Transverse colon (tissue), 4 donors: Measurements from ENCODE around the gene TVP23A. TPM values are rescaled to one million over a fixed set of nuclear protein-coding genes. Genes with fewer than 3 reads are reported as not detected.

Source experiments
- DNase-seq: peaks from one replicate; pipeline ENCODE4 v3.0.0-alpha.2; 2019
- H3K27ac ChIP-seq, 4 donors: fragments of 200-600 bp; sonication (generic); 2 replicates each; pipeline ENCODE4 v1.5.1; 2016 to 2018; ENCODE audit warnings: inconsistent platforms in 4 of 4
- H3K27me3 ChIP-seq: fragments of 200-600 bp; sonication (generic); 2 replicates; pipeline ENCODE4 v1.5.1; 2017; ENCODE audit warnings: inconsistent platforms
- H3K36me3 ChIP-seq, 4 donors: fragments of 200-600 bp; sonication (generic); 2 replicates each; pipeline ENCODE4 v1.5.1; 2017 to 2019; ENCODE audit warnings: inconsistent platforms in 4 of 4
- H3K4me1 ChIP-seq, 4 donors: fragments of 200-600 bp; sonication (generic); 2 replicates each; pipeline ENCODE4 v1.5.1; 2017 to 2020; ENCODE audit warnings: inconsistent platforms in 4 of 4
- H3K4me3 ChIP-seq, 4 donors: fragments of 200-600 bp; sonication (generic); 1 replicate in 1 of 4; 2 replicates in 3 of 4; pipeline versions ENCODE4 v1.5.1 to v1.6.1; 2017 to 2019; ENCODE audit warnings: inconsistent platforms in 4 of 4
- H3K9me3 ChIP-seq, 2 donors: fragments of 200-600 bp; sonication (generic); 2 replicates each; pipeline ENCODE4 v1.5.1; 2017 to 2019; ENCODE audit warnings: inconsistent platforms in 2 of 2
- EP300 ChIP-seq: sonication (generic); formaldehyde crosslinking; IDR thresholded peaks from one replicate; pipeline ENCODE4 v1.6.1; 2017; ENCODE audit warnings: antibody characterized with exemption, low read depth
- POLR2A ChIP-seq: fragments of 450-650 bp; IDR thresholded peaks from one replicate; pipeline ENCODE4 v1.6.1; 2016; ENCODE audit warnings: antibody characterized with exemption, mild to moderate bottlenecking, moderate library complexity
- POLR2AphosphoS5 ChIP-seq, 3 donors: sonication (generic); formaldehyde crosslinking; IDR thresholded peaks; one replicate each; pipeline ENCODE4 v1.6.1; 2016; ENCODE audit warnings: antibody characterized with exemption in 3 of 3
- WGBS, 2 donors: methylation state at CpG; one replicate each; pipeline ENCODE4 v1.1.5; 2018; ENCODE audit warnings: low coverage in 1 of 2; 5-methylcytosine and 5-hydroxymethylcytosine counted together
- in situ Hi-C, 4 donors: fragments of 200-750 bp; cut with MboI; loops; one replicate each; pipeline versions ENCODE4 v1.15.0 to v1.15.1; 2017; ENCODE audit warnings: low sequenced_read_pairs in 3 of 4, low pct_ligation_motif_present in 1 of 4, low pct_unique_long_range_greater_than_20kb in 1 of 4
- intact Hi-C: fragments of 100-400 bp; cut with DNase I; formaldehyde crosslinking; loops from one replicate; pipeline ENCODE4 v1.15.1; 2023; ENCODE audit warnings: low total_unique reads
- total RNA-seq, 4 donors: library from RNA; depleted of rRNA; stranded (reverse); fragments of >200 nt; gene quantifications; one replicate each; pipeline ENCODE4 v1.1.0, GENCODE V29; 2016
- TF ChIP-seq, protein P1 (sequence below), 5 experiments: fragments of 200-600 bp in 3 of 5; fragments of 450-650 bp in 2 of 5; sonication (generic) in 3 of 5; IDR thresholded peaks; 1 replicate in 2 of 5; 2 replicates in 3 of 5; pipeline ENCODE4 v1.5.1; 2016 to 2017; ENCODE audit warnings: antibody characterized with exemption in 5 of 5, inconsistent platforms in 3 of 5, mild to moderate bottlenecking in 2 of 5, moderate library complexity in 1 of 5

Gene TVP23A
- total RNA-seq, 4 donors from 2014 or later, result 0.14 to 0.16 TPM; not detected in 2

- Histone ChIP-seq H3K36me3 (peaks cover 0 to 23% (median 10%) of the 10 kb centered on the region in 4 donors), H3K27ac (no peak overlapping the region), H3K27me3 (no peaks in the 10 kb centered on the region), H3K4me1 (no peaks in the 10 kb centered on the region), H3K4me3 (no peak overlapping the region), H3K9me3 (no peaks in the 10 kb centered on the region)
- no peak for DNase-seq
- intact Hi-C loops, result no loop called here
- TF ChIP-seq, protein P1, sequence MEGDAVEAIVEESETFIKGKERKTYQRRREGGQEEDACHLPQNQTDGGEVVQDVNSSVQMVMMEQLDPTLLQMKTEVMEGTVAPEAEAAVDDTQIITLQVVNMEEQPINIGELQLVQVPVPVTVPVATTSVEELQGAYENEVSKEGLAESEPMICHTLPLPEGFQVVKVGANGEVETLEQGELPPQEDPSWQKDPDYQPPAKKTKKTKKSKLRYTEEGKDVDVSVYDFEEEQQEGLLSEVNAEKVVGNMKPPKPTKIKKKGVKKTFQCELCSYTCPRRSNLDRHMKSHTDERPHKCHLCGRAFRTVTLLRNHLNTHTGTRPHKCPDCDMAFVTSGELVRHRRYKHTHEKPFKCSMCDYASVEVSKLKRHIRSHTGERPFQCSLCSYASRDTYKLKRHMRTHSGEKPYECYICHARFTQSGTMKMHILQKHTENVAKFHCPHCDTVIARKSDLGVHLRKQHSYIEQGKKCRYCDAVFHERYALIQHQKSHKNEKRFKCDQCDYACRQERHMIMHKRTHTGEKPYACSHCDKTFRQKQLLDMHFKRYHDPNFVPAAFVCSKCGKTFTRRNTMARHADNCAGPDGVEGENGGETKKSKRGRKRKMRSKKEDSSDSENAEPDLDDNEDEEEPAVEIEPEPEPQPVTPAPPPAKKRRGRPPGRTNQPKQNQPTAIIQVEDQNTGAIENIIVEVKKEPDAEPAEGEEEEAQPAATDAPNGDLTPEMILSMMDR (IDR thresholded peaks at IDR 0.05), result no peak
- TF ChIP-seq POLR2AphosphoS5 (IDR thresholded peaks at IDR 0.05) (no peak), EP300 (no peak), POLR2A (no peak)
- in situ Hi-C loops, result loop anchor here in 2 of 4 donors (25.0 kb wide), 2 partner anchors 97 to 147 kb away; no protein-coding TSS in a partner anchor
- 91 to 100% methylated on average over 1 to 4 of the region's 4 CpGs for WGBS, 2 donors
Observed at GRCh38 chr16:10765772-10766171, 52.8 kb downstream of the TVP23A start.

DNA sequence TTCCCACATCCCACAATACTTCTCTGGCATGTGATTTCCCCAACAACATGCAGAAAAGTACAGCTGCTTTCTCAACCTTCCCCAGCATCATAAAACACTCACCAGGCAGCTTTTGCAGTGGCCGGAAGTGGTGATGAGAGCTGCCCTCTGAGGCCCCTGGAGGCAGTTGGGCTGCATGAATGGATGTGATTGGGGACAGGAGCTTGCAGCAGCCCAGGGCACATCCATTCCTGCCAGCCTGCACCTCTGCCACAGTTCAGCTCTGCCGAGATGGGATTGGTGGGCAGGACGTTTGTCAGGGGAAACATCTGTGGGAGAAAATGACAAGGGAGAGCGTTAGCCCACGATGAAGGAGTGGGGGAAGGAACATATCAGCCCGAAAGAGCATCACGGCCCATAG lies 55.1 kb downstream of the TVP23A start:
- no peak overlapping the region for H3K27ac ChIP-seq
- intact Hi-C loops (no loop called here), in situ Hi-C loops (loop anchor here in 2 of 4 donors (25.0 kb wide), 2 partner anchors 99 to 149 kb away; no protein-coding TSS in a partner anchor)
- no peak for DNase-seq
- H3K4me1 ChIP-seq, result no peaks in the 10 kb centered on the region
- H3K4me3 ChIP-seq, result no peak overlapping the region
- WGBS, 2 donors, result 95 to 100% methylated on average over 3 to 7 of the region's 7 CpGs
- TF ChIP-seq EP300, result no peak
- TF ChIP-seq, protein P1 (IDR thresholded peaks at IDR 0.05), result no peak
- no peak for TF ChIP-seq POLR2AphosphoS5 (IDR thresholded peaks at IDR 0.05)
- TF ChIP-seq POLR2A, result no peak
- no peaks in the 10 kb centered on the region for H3K27me3 ChIP-seq
- no peaks in the 10 kb centered on the region for H3K9me3 ChIP-seq
- H3K36me3 ChIP-seq, result peaks cover 0 to 43% (median 21%) of the 10 kb centered on the region in 4 donors

- Histone ChIP-seq H3K4me3 (no peak overlapping the region), H3K9me3 (no peaks in the 10 kb centered on the region), H3K4me1 (no peaks in the 10 kb centered on the region), H3K36me3 (peaks cover 0 to 52% (median 24%) of the 10 kb centered on the region in 4 donors), H3K27ac (no peak overlapping the region), H3K27me3 (no peaks in the 10 kb centered on the region)
- TF ChIP-seq, protein P1 (IDR thresholded peaks at IDR 0.05), result no peak
- TF ChIP-seq EP300 (no peak), POLR2A (no peak), POLR2AphosphoS5 (IDR thresholded peaks at IDR 0.05) (no peak)
- intact Hi-C loops (no loop called here), in situ Hi-C loops (loop anchor here in 2 of 4 donors (25.0 kb wide), 2 partner anchors 100 to 150 kb away; no protein-coding TSS in a partner anchor)
- WGBS, 2 donors, result 90 to 93% methylated on average over 7 to 30 of the region's 35 CpGs
- DNase-seq, result no peak
Observed at GRCh38 chr16:10762336-10763016, 56.1 kb downstream of the TVP23A start.

DNA sequence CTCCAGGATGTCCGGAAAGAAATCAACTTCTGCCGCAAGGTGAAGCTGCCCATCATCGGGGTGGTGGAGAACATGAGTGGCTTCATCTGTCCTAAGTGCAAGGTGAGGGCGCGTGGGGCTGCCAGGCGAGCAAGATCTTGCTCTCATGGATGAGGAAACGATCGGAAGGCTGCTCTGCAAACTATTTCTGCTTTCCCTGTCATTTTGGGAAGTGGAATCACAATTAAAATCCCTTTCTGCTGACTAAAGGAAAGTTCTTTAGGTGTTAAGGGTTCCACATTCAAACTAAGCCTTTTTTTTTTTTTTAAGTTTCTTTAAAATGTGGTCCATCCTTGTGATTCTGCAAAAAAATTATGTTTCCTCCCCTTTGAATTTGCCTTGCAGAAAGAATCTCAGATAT lies 57.2 kb downstream of the TVP23A start:
- in situ Hi-C loops, result loop anchor here in 2 of 4 donors (25.0 kb wide), 2 partner anchors 101 to 151 kb away; no protein-coding TSS in a partner anchor
- TF ChIP-seq, protein P1 (IDR thresholded peaks at IDR 0.05), result no peak
- TF ChIP-seq POLR2A (no peak), POLR2AphosphoS5 (IDR thresholded peaks at IDR 0.05) (no peak), EP300 (no peak)
- WGBS, 2 donors, result 85 to 95% methylated on average over 4 to 8 of the region's 8 CpGs

More for the DNA sequence above, 57.2 kb downstream of the TVP23A start:
- Histone ChIP-seq H3K27me3 (no peaks in the 10 kb centered on the region), H3K4me3 (no peak overlapping the region), H3K27ac (no peak overlapping the region), H3K36me3 (peaks cover 0 to 63% (median 27%) of the 10 kb centered on the region in 4 donors), H3K9me3 (no peaks in the 10 kb centered on the region), H3K4me1 (no peaks in the 10 kb centered on the region)
- intact Hi-C loops, result no loop called here
- no peak for DNase-seq
